Amniotic epithelial cell (primary cell): ENCODE results near the gene MAPK10.
"Not testable (repeated sequence)": the region's sequence is repeated elsewhere in the genome, so short reads cannot be mapped to it uniquely, and the experiment has no call there.

Experiments used
- DNase-seq: peaks from one replicate; pipeline ENCODE4 v3.0.0-alpha.2; 2010; ENCODE audit warnings: low read depth

Gene MAPK10

DNA sequence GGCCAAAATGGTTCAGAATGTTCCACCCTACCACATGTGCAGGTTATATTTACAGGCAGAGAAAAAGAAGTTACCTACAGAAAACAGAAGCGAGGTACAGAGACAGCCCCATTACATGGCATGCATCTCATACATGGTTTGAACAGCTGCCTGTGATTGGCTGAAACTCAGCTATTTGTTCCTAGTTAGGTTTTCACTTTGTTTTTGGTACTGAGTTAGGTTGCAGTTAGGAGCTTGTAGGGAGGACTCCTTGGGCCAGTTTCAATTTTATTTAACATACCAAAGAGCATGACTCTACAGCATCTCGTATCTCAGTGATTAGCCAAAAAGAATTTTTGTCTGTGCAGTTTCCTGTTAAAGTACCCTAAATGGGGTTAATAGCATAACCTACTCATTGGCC is 392.0 kb downstream of the MAPK10 start:
- DNase-seq: no peak

DNA sequence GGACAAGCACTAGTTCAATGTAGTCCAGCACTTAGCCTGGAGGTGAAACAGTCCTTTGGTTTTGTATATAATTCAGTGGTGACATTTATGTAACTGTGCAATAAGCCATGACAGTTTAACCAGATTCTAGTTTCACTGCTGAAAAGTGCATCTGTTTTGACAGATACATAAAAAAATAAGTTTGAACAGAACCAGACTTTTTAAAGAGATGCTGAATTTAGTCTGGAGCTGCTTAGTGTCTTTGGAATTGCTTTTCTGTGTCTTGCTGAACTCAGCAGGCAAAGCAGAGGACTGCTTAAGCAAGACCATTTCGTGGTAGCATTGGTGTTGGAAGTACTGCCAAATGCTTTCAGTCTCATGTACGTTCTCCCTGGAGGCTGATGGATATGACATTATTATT is 393.5 kb downstream of the MAPK10 start:
- peak; percentile 33 for DNase-seq

DNA sequence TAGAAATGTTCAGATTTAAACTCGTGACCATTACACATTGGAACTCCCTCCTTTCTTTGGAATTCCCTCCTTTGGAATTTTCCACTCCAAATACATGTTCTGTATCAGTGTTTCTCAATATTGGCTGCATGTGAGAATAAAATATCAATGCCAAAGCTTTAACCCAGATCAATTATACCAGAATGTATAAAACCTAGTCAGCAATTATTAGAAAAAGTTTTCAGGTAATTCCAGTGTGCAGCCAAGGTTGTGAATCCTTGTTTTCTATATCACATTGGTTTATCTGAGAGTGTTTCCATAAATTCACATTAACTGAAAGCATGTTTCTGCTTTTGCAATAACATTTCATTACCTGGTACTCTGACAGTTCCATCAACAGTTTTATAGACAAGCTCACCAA is 394.3 kb downstream of the MAPK10 start:
- no peak for DNase-seq

DNA sequence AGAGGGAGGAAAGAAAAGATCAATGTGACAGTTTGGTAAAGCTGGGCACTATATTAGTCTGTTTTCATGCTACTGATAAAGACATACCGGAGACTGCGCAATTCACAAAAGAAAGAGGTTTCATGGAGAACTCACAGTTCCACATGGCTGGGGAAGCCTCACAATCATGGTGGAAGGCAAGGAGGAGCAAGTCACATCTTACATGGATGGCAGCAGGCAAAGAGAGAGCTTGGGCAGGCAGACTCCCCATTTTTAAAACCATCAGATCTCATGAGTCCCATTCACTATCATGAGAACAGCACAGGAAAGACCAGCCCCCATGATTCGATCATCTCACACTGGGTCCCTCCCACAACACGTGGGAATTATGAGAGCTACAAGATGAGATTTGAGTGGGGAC is 394.8 kb downstream of the MAPK10 start:
- DNase-seq: not testable (repeated sequence)

DNA sequence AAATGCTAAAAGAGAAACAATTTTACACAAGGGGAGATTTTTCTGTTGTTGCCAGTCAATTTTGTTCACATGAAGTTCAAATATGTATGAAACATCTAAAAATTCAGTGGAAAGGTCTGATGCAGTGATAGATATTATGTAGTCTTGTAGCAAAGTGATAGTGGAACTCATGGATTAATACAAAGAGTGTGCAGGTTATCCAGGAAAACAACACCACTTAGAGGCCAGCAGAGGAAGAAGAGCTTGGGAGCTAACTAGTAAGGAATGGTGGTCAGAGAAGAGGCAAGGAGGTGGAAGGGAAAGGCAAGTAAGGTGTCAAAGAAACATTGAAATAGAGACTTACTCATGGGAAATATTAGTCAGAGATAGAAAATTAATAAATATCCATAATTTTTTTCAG is 395.6 kb downstream of the MAPK10 start:
- DNase-seq: peak; percentile 27

DNA sequence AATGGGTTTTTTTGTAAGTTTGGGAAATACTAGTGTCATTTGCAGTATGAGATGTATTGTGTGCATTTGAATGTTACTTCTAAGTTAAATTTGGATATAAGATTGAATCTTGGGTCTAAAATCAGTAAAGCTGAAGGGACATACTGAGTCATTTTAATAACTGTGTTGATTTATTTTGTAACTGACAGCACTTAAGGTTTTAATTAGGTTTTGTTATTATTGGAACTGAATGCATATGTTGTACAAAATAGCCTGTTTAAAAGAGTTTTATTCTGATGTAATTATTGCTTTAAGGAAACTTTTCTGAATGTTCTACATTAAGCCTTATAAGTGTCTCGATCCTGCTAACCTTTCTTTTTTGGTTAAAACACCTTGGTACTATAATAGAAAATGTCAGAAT is 396.6 kb downstream of the MAPK10 start:
- no peak for DNase-seq

DNA sequence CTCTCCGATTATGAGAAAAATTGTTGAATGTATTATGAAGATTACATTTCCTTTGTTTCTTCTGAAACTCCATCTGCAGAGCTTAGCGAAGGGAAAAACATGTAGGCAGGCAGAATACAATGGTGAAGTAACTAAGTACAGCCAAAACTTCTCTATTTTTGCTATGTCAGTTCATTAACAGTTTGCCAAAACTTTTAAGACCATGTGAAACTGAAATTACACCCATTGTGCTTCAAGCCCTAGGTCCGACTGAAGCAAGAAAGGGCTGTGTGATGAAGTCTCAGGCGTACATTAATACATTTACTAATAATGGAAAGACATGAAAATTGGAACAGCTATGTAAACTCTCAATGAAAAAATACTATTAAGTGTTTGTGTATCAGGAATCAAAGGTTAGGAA is 398.0 kb downstream of the MAPK10 start:
- no peak for DNase-seq

DNA sequence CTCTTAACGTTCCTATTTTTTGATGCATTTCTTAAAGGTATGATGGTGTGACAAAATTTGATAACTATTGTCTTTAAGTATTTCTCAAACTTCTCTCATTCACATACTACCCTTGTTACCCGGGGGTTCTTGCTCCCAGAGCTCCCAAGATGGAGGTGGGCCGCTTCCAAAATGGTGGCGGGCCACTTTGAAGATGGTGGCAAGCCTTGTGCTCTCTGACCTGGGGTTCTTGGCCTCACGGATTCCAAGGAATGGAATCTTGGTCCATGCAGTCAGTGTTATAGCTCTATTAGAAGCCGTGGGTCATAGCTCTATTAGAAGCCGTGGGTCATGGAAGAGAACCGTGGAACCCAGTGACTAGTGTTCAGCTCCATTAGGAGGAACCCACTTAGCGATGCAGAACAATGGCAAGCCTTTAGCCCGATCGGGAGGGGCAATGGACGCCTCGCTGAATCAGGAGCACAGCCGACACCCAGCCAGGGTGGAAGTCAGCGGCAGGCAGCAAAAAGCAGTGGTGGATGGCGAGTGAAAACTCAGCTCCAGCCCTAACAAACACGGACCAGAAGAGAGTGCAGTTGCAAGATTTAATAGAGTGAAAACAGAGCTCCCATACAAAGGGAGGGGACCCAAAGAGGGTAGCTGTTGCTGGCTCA is 403.4 kb downstream of the MAPK10 start:
- no peak for DNase-seq

DNA sequence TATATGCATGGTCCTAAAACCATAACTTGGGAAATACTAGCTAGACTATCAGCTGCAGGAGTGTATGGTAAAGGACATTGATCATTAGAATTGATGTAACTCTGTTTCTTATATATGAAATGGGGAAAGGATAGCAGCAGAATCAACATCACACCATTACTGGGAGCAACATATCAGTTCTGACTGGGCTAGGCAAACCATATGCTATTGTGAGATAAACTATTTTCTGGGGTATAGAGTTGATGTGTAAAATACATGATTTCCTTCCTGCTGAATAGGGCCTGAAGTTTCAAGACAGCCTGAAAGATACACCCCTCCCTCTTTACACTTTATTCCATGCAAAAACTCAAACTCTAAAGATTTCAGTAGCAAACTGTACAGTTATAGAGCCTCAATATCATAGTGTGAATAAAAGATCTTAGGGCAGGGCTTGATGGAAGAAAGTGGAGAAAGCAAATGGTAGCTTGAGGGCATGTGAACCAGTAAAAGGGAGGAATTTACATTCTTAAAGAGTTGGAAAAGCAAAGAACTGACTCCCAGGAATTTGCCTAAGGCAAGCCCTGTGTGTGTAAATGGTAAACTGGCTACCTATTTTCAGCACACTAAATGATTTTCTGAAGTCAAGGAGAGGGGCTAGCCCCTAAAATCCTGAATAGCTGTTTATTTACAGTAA is 404.1 kb downstream of the MAPK10 start:
- DNase-seq: no peak

DNA sequence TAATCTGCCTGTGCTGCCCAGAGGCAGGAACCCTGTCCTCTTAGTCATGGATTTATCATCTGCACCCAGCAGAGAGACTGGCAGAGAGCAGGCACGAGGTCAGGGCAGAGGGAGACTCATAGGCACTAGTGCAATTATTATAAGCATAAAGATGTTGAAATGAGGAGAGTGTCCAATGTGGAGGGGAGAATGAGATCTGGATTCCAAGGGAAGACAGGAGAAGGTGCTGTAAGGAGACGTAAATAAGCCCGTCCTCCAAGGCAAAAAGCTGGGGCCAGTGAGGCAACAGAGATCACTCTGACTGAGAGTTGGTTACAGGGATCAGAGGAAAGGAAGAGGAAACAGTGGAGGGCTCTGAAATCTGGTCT is 406.2 kb downstream of the MAPK10 start:
- DNase-seq: peak; percentile 98

DNA sequence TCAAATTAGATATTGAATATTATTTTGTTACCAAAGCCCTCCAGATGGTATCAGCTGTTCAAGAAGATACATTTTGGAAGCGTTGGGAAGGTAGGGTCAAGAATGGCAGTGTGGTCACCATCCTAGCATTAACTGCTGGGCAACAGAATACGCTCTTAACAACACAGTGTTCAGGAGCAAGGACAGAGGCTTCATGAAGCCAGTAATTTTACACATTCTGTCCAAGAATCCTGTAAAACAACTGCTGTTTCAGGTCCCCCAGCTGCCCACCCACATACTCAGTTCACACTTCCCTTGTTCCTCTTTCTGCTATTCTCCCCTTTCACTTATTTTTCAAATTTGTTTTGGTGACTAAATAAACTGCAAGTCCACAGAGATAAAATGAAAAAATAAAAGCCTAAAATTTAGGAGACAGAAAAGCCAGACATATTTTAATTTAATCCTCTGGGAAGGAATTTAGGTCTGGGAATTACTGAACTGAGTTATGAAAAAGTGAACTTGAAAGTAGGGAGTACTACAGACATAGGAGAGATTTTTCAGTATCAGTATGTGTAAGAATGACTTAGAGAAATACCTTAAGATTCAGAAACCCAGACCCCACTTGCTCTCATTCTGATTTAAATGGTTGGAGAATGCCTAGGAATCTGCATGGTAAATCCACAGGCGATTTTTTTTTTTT is 406.7 kb downstream of the MAPK10 start:
- DNase-seq: peak; percentile 39

DNA sequence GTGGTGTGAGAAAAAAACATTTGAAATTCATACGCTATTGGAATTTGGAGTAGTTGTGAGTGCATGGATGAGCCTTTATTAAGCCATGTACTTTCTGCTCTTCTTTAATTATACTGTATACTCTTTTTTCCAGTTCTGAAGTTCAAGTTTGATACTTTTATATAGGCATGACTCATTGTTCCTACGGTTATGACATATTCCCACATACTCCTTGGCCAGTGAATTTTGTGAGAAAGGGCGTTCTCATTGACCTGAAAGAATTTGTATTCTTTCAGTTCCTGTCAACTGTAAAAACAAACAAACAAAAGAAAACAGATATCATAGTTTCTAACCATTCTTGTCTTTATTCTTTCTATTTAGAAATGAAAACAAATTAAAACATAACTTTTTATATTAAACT is 407.3 kb downstream of the MAPK10 start:
- peak; percentile 83 for DNase-seq

DNA sequence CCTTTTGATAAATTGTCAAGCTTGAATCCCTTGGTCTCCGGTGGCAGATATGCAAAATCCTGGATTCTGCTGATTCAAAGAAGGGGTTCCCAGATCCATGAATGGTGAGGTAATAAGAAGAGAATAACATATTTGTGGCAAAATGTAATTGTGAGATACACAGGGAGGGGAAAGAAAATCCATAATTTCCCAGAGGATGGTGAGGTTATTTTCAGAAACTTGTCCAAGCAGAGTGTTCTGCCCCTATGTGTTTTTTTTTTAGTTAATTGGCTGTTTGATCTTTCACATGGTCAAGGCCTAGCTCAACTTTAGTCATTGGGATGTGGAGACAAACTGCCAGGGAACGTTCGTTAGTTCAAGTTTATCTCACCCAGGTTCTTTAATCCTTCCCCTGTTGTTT is 408.8 kb downstream of the MAPK10 start:
- DNase-seq: no peak

DNA sequence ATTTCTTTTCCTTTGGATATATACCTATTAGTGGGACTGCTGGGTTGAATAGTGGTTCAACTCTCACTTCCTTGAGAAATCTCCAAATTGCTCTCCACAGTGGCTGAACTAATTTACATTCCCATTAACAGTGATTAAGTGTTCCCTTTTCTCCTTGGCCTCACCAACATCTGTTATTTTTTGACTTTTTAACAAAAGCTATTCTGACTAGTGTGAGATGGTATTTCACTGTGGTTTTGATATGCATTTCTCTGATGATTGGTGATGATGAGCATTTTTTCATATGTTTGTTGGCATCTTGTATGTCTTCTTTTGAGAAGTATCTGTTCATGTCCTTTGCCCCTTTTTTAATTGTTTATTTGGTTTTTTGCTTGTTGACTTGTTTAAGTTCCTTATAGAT is 413.0 kb downstream of the MAPK10 start:
- peak; percentile 28 for DNase-seq

DNA sequence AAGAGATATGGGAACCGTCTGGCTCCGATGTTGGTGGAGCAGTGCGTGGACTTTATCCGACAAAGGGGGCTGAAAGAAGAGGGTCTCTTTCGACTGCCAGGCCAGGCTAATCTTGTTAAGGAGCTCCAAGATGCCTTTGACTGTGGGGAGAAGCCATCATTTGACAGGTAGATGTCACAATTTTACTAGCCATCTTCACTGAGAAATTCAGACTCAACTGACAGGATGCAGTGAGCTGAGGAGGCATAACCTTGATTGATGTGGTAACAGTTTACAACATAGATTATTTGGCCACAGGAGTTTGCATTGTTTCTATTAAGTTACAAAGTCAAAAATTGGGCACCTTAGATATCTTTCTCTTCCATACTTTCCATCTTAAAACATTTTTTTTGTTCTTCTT is 417.7 kb downstream of the MAPK10 start:
- DNase-seq: no peak

DNA sequence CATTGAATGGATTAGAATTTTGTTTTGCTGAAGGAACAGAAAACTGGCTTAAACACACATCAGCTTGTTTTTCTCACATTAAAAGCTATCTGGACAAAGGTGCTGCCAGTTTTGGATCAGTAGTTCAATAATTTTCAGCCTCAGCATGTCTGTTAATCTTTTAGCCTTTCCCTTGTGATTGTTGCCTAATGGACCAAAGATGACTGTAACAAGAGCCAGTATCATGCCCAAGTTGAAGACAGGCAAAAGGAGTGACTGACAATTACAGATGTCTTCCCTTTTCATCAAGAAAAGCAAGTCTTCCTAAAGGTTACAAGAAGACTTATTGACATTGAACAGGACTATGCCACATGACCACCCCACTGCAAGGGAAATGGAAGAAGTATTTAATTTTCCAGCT is 419.7 kb downstream of the MAPK10 start:
- DNase-seq: no peak
